K562 (cell line): ENCODE data around the gene TP53I13. TPM values are rescaled to one million over a fixed set of nuclear protein-coding genes. Genes with fewer than 3 reads are reported as not detected.

ENCODE experiments used
- NEUROD1 ChIP-seq: fragments of 150-350 bp; IDR thresholded peaks from 2 replicates; pipeline ENCODE4 v1.6.1; 2014; ENCODE audit warnings: borderline replicate concordance, low read length, low read depth; ENCODE audit not compliant: partially characterized antibody
- NONO ChIP-seq, 2 experiments: fragments of 200-400 bp in 1 of 2; fragments of 450-650 bp in 1 of 2; formaldehyde crosslinking in 1 of 2; IDR thresholded peaks; 2 replicates each; pipeline ENCODE4 v1.6.1; 2017; ENCODE audit warnings: low read depth in 2 of 2, mild to moderate bottlenecking in 2 of 2, moderate library complexity in 2 of 2, low read length in 1 of 2
- NR2C2 ChIP-seq, 2 experiments: fragments of 200-800 bp in 1 of 2; sonication (Bioruptor generic) in 1 of 2; sonication (generic) in 1 of 2; formaldehyde crosslinking in 1 of 2; IDR thresholded peaks; 2 replicates each; pipeline versions ENCODE4 v1.6.1 to v1.8.0; 2016 to 2022; ENCODE audit warnings: mild to moderate bottlenecking in 1 of 2, missing compliant biosample characterization in 1 of 2, missing genetic modification characterization in 1 of 2, missing genetic modification reagents in 1 of 2
- NRF1 ChIP-seq, 2 experiments: fragments of 450-650 bp; IDR thresholded peaks in 1 of 2; conservative IDR thresholded peaks in 1 of 2; 2 replicates each; pipeline ENCODE4 v1.6.1; 2014; ENCODE audit warnings: mild to moderate bottlenecking in 2 of 2
- POLR2G ChIP-seq: fragments of 200-400 bp; formaldehyde crosslinking; IDR thresholded peaks from 2 replicates; pipeline ENCODE4 v1.6.1; 2017; ENCODE audit warnings: low read depth, mild to moderate bottlenecking, antibody characterized with exemption, low read length, moderate library complexity
- RBFOX2 ChIP-seq: fragments of 200-400 bp; formaldehyde crosslinking; IDR thresholded peaks from 2 replicates; pipeline ENCODE4 v1.6.1; 2017; ENCODE audit warnings: low read depth, mild to moderate bottlenecking, low read length, moderate library complexity
- ZKSCAN1 ChIP-seq: fragments of 150-350 bp; IDR thresholded peaks from 2 replicates; pipeline ENCODE4 v1.6.1; 2016; ENCODE audit warnings: low read depth, low read length
- polyA plus RNA-seq, 8 experiments: library from polyadenylated mRNA; depleted of rRNA in 4 of 8; stranded (reverse) in 5 of 8; unstranded in 3 of 8; fragments of >200 nt; fragmentation: Nextera tagmentation in 2 of 8; fragmentation: Illumina TruSeq in 1 of 8; extraction: Ambion mirVana in 2 of 8; extraction: Trizol in 1 of 8; gene quantifications; 2 replicates each; pipeline versions ENCODE4 v1.2.1 to v1.2.3, GENCODE V29; 2011 to 2014; ENCODE audit warnings: inconsistent platforms in 1 of 8, missing spikeins in 1 of 8
- total RNA-seq, 7 experiments: library from RNA; depleted of rRNA in 6 of 7; stranded (reverse); fragments of >200 nt in 6 of 7; fragmentation: Illumina TruSeq in 2 of 7; extraction: Trizol in 2 of 7; gene quantifications; 2 replicates each; pipeline versions ENCODE4 v1.2.1 to v1.2.3, GENCODE V29; 2011 to 2021; ENCODE audit warnings: low replicate concordance in 1 of 7
- TF ChIP-seq, protein P1 (sequence below): sonication (generic); formaldehyde crosslinking; IDR thresholded peaks from 2 replicates; pipeline ENCODE4 v1.8.1; 2023; ENCODE audit warnings: mild to moderate bottlenecking, missing genetic modification reagents
- TF ChIP-seq, protein P2 (sequence below): conservative IDR thresholded peaks from 2 replicates; pipeline ENCODE4 v1.6.1; 2011; ENCODE audit warnings: low read depth, mild to moderate bottlenecking, low read length; ENCODE audit not compliant: control insufficient read depth
- TF ChIP-seq, protein P3 (sequence below), 2 experiments: fragments of 200-800 bp in 1 of 2; sonication (Bioruptor generic) in 1 of 2; sonication (generic) in 1 of 2; formaldehyde crosslinking in 1 of 2; IDR thresholded peaks in 1 of 2; conservative IDR thresholded peaks in 1 of 2; 2 replicates each; pipeline versions ENCODE4 v1.5.0 to v1.6.1; 2016 to 2020; ENCODE audit warnings: missing compliant biosample characterization in 1 of 2, missing genetic modification characterization in 1 of 2, missing genetic modification reagents in 1 of 2
- TF ChIP-seq, protein P4 (sequence below): fragments of 200-800 bp; sonication (Bioruptor generic); IDR thresholded peaks from 2 replicates; pipeline ENCODE4 v1.6.1; 2017; ENCODE audit warnings: missing genetic modification characterization, missing compliant biosample characterization
- TF ChIP-seq, protein P5 (sequence below): sonication (generic); formaldehyde crosslinking; IDR thresholded peaks from 2 replicates; pipeline ENCODE4 v1.9.0; 2022; ENCODE audit warnings: mild to moderate bottlenecking, missing genetic modification reagents
- TF ChIP-seq, protein P6 (sequence below): fragments of 450-650 bp; conservative IDR thresholded peaks from 2 replicates; pipeline ENCODE4 v1.6.1; 2016; ENCODE audit warnings: missing genetic modification characterization, low read depth, mild to moderate bottlenecking, missing compliant biosample characterization, moderate library complexity

The TP53I13 gene
- total and polyA plus RNA-seq, 9 of the 15 experiments (the other 6 are each of a cell fraction or from before 2014, with no cell fraction given) = 0.08 to 28.3 (median 9.1) TPM

DNA sequence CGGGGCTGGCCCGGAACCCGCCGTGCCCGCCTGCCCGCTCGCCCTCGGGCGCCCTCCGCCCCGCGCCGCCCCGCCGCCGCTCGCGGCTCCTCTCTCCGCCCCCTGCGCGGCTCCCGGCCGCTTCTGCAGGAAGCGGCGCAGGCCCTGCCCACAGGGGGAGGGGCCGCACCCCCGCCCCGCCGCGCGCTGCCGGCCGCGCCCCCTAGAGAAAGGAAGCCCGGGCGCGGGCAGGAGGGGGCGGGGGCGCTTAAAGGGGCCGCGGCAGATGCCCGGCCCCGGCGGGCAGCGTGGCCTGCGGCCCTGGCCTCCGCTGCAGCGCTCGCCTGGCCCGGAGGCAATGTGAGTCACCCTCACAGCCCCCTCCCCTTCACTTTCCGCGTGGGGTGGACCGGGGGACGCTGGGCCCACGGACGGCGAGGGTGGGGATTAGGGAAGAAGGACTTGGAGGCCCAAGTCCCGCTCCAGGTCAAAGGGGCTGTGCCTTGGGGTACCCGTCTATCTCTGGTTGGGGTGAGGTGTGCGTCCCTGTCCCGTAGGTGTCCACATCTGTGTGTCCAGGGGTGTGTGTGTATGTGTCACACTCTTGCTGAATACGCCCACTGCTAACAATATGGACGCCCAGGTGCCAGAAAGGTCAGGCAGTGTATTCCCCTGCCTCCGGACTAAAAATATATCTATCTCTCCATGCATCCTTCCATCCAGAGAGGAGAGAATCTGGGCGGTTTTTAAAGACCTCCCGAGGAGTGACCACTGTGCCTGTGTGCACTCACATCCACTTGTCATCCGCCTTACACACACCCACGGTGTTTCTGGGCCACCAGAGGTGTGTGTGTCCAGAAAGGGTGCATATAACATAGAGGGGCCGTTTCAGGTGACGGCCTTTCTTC is 21.3 kb downstream of the TP53I13 start, which contains the start of gene GIT1 (continued):
- TF ChIP-seq NR2C2 (CRISPR knock-in tag; IDR thresholded peaks at IDR 0.05) (no peak), NR2C2 (tag; IDR thresholded peaks at IDR 0.05) (peak; percentile 43; the same call in 1 of the 2 replicates), POLR2G (peak; percentile 72), RBFOX2 (peak; percentile 59), ZKSCAN1 (no peak), NEUROD1 (peak; percentile 63), NONO (IDR thresholded peaks at IDR 0.05; ENCODE audit: low read depth in 2 of 2, low read length in 1 of 2) (peak in 1 of 2 experiments; percentile 57; a peak in 1 of 4 replicates), NRF1 (conservative IDR thresholded peaks at IDR 0.05 in 1 of 2, IDR thresholded peaks at IDR 0.05 in 1 of 2) (peak in 1 of 2 experiments; percentile 79; a peak in 2 of 4 replicates)
- TF ChIP-seq, protein P1, sequence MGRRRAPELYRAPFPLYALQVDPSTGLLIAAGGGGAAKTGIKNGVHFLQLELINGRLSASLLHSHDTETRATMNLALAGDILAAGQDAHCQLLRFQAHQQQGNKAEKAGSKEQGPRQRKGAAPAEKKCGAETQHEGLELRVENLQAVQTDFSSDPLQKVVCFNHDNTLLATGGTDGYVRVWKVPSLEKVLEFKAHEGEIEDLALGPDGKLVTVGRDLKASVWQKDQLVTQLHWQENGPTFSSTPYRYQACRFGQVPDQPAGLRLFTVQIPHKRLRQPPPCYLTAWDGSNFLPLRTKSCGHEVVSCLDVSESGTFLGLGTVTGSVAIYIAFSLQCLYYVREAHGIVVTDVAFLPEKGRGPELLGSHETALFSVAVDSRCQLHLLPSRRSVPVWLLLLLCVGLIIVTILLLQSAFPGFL (CRISPR knock-in tag) = 0 out of 2 replicates have a peak, but pooled peaks have one; percentile 40
- TF ChIP-seq, protein P2, sequence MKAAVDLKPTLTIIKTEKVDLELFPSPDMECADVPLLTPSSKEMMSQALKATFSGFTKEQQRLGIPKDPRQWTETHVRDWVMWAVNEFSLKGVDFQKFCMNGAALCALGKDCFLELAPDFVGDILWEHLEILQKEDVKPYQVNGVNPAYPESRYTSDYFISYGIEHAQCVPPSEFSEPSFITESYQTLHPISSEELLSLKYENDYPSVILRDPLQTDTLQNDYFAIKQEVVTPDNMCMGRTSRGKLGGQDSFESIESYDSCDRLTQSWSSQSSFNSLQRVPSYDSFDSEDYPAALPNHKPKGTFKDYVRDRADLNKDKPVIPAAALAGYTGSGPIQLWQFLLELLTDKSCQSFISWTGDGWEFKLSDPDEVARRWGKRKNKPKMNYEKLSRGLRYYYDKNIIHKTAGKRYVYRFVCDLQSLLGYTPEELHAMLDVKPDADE = no peak
- TF ChIP-seq, protein P3, sequence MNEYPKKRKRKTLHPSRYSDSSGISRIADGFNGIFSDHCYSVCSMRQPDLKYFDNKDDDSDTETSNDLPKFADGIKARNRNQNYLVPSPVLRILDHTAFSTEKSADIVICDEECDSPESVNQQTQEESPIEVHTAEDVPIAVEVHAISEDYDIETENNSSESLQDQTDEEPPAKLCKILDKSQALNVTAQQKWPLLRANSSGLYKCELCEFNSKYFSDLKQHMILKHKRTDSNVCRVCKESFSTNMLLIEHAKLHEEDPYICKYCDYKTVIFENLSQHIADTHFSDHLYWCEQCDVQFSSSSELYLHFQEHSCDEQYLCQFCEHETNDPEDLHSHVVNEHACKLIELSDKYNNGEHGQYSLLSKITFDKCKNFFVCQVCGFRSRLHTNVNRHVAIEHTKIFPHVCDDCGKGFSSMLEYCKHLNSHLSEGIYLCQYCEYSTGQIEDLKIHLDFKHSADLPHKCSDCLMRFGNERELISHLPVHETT (CRISPR knock-in tag; conservative IDR thresholded peaks at IDR 0.05 in 1 of 2, IDR thresholded peaks at IDR 0.05 in 1 of 2) = peak in 1 of 2 experiments; percentile 60; a peak in 2 of 4 replicates
- TF ChIP-seq, protein P4, sequence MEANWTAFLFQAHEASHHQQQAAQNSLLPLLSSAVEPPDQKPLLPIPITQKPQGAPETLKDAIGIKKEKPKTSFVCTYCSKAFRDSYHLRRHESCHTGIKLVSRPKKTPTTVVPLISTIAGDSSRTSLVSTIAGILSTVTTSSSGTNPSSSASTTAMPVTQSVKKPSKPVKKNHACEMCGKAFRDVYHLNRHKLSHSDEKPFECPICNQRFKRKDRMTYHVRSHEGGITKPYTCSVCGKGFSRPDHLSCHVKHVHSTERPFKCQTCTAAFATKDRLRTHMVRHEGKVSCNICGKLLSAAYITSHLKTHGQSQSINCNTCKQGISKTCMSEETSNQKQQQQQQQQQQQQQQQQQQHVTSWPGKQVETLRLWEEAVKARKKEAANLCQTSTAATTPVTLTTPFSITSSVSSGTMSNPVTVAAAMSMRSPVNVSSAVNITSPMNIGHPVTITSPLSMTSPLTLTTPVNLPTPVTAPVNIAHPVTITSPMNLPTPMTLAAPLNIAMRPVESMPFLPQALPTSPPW (CRISPR knock-in tag) = peak; percentile 100
- TF ChIP-seq, protein P5, sequence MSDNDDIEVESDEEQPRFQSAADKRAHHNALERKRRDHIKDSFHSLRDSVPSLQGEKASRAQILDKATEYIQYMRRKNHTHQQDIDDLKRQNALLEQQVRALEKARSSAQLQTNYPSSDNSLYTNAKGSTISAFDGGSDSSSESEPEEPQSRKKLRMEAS = peak; percentile 43
- TF ChIP-seq, protein P6, sequence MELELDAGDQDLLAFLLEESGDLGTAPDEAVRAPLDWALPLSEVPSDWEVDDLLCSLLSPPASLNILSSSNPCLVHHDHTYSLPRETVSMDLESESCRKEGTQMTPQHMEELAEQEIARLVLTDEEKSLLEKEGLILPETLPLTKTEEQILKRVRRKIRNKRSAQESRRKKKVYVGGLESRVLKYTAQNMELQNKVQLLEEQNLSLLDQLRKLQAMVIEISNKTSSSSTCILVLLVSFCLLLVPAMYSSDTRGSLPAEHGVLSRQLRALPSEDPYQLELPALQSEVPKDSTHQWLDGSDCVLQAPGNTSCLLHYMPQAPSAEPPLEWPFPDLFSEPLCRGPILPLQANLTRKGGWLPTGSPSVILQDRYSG (tag) = 0 out of 2 replicates have a peak, but pooled peaks have one; percentile 61
- TF ChIP-seq, all 486 proteins: peak for 46
